GM18907 (cell line): ENCODE measurements around the gene ABLIM3.
A peak's percentile ranks its signal among the peaks of the same experiment; 100 is the strongest.
"Not testable (repeated sequence)": the region's sequence is repeated elsewhere in the genome, so short reads cannot be mapped to it uniquely, and the experiment has no call there.

Experiments
- ATAC-seq: cut with Tn5 transposase; IDR thresholded peaks from one replicate; pipeline ENCODE4 v1.9.1; 2021; ENCODE audit warnings: mild to moderate bottlenecking, moderate library complexity; ENCODE audit not compliant: unreplicated experiment

The ABLIM3 gene

GRCh38 chr5:149251546-149251945 lies 110.3 kb downstream of the ABLIM3 start:
- no peak for ATAC-seq

DNA sequence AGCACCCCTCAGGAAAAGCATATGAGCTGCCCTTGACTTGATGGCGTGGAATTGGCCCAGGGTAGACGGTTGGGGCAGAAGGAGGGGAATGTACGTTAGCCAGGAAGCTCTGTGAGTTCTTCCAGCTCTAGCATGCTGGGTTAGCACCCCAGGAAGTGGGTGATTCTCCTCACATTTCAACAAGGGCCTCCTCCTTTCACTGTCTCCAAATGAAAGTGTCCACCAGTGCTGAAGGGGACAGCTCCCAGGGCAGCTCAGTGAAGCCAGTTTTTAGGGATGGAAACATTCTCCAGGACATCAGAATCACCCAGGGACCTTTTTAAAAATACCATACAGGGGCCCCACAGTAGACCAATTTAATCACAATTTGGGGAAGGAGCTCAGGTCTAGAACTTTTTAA lies 113.2 kb downstream of the ABLIM3 start:
- no peak for ATAC-seq

GRCh38 chr5:149256451-149256850 lies 115.2 kb downstream of the ABLIM3 start:
- ATAC-seq: no peak

DNA sequence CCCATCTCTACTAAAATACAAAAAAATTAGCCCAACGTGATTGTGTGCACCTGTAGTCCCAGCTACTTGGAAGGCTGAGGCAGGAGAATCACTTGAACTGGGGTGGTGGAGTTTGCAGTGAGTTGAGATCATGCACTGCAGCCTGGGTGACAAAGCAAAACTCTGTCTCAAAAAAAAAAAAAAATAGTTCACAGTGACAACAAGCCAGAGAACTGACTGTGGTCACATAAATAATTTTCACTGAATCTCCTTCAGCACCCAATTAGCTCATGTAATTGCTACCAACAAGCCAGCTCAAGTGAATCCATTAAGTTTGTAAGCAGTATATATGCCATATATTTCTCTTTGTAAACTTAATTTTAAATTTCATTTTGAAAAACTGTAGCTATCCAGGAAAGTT lies 115.8 kb downstream of the ABLIM3 start:
- ATAC-seq: no peak

DNA sequence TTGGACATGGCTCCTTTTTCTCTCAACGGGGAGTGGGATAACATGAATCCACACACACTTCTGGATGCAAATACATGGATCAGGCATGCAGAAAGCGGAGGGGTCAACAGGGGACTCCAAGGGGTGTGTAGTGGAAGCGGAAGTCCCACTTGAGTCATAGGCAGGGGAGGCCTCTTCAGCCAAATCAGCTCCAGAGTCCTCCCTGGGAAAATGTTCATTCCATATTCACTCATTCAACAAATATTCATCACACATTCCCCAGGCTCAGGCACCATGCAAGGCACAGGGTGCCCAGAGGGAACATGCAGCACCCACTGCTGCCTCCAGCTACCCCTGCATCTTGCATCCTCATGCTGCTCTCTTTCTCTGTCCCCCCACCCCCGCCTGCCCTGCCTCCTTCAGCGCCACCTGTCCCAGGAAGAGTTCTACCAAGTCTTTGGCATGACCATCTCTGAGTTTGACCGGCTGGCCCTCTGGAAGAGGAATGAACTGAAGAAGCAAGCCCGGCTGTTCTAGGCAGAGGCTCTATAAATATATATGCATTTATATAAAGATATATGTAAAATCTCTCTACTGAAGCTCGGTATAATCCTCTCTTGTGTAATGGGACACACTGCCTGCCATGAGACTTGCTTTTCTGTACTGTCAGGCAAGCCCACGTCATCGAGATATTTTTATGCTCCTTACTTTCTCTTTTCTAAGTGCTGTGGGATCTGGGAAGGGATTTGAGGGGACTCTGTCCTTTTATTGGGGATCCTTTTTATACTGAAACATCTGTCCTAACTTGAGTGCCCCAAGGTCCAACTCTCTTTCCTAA lies 116.8 kb downstream of the ABLIM3 start:
- no peak for ATAC-seq

GRCh38 chr5:149260761-149261160 lies 119.5 kb downstream of the ABLIM3 start:
- ATAC-seq: no peak

DNA sequence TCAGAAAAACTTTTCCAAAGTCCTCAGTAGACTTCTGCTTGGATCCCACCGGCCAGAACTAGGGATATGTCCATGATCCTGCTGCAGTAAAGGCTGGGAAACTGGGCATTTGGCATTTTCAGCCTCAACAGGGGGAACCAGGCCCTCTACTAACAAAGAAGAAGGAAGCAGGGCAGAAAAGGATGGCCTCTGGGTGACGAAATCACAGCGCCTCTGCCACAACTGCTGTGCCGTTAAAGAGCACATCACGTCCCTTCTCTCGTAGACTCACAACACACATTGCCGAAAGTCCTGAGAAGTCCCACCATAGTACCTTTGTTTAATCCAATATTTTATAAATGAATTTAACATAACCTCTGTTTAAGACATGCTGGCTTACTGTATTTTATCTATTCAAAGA lies 120.0 kb downstream of the ABLIM3 start:
- no peak for ATAC-seq

GRCh38 chr5:149262315-149262714 lies 121.0 kb downstream of the ABLIM3 start:
- no peak for ATAC-seq

GRCh38 chr5:149264439-149265067 lies 123.3 kb downstream of the ABLIM3 start:
- ATAC-seq: peak; percentile 94

- ATAC-seq: no peak
These were observed 123.8 kb downstream of the ABLIM3 start for GRCh38 chr5:149265068-149265465.

- no peak for ATAC-seq
These were observed 124.3 kb downstream of the ABLIM3 start for GRCh38 chr5:149265597-149265996.

GRCh38 chr5:149267241-149267973 lies 126.1 kb downstream of the ABLIM3 start:
- ATAC-seq: no peak

DNA sequence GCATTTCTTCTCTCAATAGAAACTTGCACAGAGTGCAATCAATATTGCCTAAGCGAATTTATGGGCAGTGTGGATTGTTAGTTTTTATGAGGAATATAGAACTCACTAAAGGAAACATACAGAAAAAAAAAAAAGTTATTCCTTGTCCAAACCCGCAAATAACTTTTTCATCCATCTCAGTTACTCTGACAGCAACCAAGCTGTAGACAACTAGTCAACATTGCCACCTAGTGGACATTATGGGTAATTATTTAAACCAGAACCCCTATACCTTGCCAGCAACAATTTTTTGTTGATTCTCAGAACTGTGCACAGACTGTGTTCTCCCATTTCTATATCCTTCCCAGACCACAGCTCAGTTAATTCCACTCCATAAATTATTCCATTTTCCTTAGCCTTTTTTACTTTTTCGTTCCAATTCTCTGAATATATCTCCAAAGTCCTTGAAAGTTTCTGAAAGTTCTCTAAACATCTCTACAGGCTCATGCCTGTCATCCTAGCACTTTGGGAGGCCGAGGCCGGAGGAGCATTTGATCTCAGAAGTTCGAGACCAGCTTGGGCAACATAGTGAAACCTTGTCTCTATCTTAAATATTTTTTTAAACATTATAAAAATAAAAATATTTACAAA lies 127.8 kb downstream of the ABLIM3 start:
- ATAC-seq: no peak

DNA sequence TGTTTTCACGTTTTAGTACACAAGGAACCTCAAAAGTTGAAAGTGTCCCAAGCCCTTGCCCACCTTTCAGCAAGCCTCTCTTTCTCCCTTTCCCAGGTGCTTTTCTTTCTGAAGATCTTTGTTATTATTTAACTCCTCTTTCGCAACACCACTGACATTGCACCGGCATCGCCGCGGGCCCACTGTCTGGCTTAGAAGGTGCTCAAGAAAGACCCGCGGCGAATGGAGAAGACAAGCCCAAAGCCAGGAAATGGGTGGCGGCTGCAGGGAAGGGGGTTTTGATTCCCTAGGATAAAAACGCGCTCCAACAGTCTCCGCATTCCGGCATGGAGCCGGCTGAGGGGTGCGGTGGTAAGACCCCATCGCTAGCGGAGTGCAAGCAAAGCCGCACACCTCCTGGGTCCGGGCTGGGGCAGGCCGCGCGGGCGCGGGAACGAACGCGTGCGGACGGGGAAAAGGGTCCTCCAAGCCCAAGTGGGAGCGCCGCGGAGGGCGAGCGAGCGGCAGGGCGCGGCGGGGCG lies 130.0 kb downstream of the ABLIM3 start:
- ATAC-seq: no peak

DNA sequence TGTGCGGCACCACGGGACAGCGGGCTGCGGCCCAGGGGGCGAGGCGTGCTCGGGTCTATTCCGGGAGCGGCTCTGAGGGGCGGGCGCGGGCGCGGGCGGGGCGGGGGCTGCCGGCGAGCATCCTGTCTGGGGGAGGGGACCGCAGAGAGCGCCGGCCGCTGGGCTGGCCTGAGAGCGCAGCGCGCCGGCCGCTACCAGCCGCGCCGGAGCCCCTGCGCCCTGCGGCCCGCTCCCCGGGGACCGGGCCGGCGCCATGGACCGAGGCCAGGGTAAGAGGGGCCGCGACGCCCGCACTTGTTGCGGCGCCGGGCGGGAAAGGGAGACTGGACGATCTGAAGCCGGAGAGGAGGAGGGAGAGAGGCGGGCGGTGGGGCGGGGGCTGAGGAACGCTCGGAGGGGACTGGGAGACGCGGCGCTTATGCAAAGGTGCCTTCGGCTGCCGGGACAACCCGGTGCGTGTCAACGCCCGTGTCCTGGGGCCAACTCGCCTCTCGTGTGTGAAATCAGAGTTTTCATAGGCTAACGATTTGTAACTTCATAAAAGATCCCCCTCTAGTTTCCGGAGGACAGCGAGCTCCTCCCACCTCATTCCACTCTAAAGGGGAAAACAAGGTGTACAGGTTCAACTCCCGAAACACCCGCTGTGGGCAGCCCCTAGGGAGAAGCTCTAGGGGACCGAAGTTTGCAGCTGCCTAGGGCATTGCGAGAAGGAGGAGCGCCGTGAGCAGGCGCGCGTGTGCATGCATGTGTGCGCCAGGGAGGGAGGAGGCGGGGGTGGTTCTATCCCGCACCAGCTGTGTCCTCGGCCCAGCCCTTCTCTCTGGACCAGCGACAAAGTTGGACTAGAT lies 130.6 kb downstream of the ABLIM3 start, which contains the start of gene AFAP1L1:
Gene AFAP1L1, plus strand, starts transcription at position 144 of the 848 bp plus-strand sequence. Its CDS starts 110 bp downstream, at position 254.
- ATAC-seq: no peak

DNA sequence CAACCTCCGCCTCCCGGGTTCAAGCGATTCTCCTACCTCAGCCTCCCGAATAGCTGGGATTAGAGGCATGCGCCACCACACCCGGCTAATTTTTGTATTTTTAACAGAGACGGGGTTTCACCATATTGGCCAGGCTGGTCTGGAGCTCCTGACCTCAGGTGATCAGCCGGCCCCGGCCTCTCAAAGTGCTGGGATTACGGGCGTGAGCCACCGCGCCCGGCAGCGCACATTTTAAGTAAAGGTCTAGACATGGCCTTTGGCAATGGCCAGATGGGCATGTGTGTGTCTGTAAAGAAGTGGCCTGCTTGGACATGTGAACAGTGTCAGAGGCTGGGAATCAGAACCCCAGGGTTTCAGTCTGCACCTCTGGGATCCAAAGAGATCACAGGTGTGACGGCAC lies 131.5 kb downstream of the ABLIM3 start:
- ATAC-seq: not testable (repeated sequence)

GRCh38 chr5:149273237-149273636 lies 131.9 kb downstream of the ABLIM3 start:
- ATAC-seq: no peak

- ATAC-seq: no peak
These were observed 132.7 kb downstream of the ABLIM3 start for GRCh38 chr5:149273950-149274349.

DNA sequence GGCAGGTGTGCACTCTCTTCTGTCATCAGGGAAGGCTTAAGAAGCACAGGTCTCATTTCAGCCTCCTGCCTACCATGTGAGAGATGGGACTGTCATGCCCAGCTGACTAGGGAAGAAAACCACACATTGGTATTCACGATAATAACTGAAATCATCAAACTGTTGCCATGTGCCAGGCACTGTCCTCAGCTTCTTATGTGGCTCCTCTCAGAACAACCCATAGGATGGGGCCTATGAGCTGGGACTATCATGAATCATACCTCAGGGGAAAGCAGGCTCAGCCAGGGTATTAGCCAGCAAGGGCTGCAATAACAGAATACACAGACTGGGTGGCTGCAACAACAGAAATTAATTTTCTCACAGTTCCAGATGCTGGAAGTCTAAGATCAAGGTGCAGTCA lies 133.6 kb downstream of the ABLIM3 start:
- no peak for ATAC-seq

- ATAC-seq: no peak
These were observed 136.5 kb downstream of the ABLIM3 start for GRCh38 chr5:149277801-149278200.
